HG02852 (cell line): Measurements from ENCODE around the gene ERCC8.
"Not testable (repeated sequence)": the region's sequence is repeated elsewhere in the genome, so short reads cannot be mapped to it uniquely, and the experiment has no call there.

Experiments
- ATAC-seq: cut with Tn5 transposase; IDR thresholded peaks from one replicate; pipeline ENCODE4 v1.9.1; 2021; ENCODE audit warnings: mild to moderate bottlenecking, moderate library complexity; ENCODE audit not compliant: unreplicated experiment

Gene ERCC8

GRCh38 chr5:60927450-60927849 is 17.4 kb downstream of the ERCC8 start:
- no peak for ATAC-seq

DNA sequence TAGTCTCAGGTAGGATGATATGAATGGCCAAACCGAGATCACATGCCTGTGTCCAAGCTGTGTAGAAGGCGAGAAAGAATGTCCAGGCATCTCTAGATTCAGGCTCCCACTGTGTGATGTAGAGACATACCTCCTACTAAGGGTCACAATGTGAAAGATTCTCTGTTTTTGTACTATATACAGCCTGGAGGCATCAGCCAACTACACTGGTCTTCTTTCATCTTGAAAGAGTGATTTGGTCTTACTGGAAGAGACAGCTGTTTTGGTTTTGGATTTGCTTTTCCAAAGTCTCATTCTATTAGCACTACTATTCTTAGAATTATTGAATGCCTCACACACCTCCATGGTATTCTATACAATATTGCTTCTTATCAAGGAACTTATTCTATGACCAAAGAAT is 26.4 kb downstream of the ERCC8 start:
- ATAC-seq = no peak

GRCh38 chr5:60916646-60917045 is 28.2 kb downstream of the ERCC8 start:
- no peak for ATAC-seq

GRCh38 chr5:60903356-60903755 is 41.5 kb downstream of the ERCC8 start:
- no peak for ATAC-seq

DNA sequence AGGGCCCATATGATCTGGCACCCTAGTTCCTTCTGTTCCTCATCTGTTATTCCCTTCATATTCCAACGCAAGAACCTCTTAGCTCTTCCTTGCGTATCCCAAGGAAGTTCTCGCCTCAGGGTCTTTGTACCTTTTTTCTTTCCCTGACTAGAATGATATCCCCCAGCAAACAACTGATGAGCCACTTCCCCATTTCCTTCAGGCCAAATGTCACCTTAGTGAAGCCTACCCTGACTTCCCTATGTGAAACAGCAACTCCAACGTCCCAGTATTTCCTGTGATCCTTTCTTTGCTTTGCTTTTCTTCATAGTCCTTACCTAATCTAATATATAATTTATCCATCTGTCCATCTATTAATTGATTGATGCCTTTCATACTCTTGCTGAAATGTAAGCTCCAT is 47.9 kb downstream of the ERCC8 start:
- no peak for ATAC-seq

GRCh38 chr5:60893521-60893920 is 51.3 kb downstream of the ERCC8 start:
- ATAC-seq = no peak

DNA sequence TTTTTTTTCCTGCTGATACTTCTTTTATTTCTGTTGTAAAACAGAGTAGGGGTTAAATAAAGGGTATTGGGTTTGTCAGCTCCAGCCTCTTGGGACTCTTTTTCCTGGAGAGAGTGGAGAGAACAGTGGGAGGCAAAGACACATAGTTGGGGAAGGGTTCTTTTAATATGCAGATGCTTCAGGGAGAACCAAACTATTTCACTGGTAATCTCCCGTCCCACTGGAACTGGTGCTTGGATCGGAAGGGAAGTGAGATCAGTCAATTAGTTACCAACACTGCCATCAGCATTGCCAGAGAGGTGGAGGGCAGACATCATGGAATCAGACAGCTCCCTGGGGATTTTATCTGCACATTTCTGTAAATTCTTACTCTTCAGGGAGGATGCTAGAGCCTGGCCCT is 53.2 kb downstream of the ERCC8 start:
- no peak for ATAC-seq

GRCh38 chr5:60888359-60889061 is 56.4 kb downstream of the ERCC8 start:
- ATAC-seq = no peak

DNA sequence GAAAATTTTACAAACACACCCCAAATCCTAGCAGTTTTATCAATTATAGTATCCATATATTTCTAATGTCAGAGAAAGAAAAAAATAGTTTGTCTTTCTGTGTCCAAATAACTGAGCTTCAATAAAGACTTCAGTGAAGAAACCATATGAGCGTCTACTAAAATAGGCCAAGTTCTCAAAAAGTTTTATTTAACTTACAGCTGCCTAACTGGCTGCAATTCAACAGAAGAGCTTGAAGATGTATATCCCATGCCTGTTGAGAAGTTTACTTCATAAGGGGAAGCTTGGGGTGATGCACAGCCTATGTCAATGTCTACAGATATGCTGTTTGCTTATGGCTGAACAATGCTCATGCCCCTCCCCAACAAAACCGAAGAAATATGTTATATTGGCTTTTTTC is 57.1 kb downstream of the ERCC8 start:
- ATAC-seq = no peak

- no peak for ATAC-seq
These were observed 57.8 kb downstream of the ERCC8 start for GRCh38 chr5:60887096-60887495.

DNA sequence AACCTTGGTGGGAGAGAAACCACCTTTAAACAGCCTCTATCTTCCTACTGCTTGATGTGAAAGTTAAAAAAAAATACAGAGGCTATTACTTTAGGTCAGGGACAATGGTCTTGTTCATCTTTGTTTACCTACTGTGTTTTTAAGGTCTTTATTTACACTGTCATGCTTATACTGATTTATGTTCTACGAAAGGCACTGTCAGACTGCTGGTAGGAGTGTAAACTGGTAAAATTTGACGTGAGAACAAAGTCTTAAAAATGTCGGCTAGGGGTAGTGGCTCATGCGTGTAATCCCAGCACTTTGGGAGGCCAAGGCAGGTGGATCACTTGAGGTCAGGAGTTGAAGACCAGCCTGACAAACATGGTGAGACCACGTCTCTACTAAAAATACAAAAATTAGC is 58.7 kb downstream of the ERCC8 start:
- no peak for ATAC-seq

- ATAC-seq = no peak
These were observed 61.6 kb downstream of the ERCC8 start for GRCh38 chr5:60883229-60883628.

GRCh38 chr5:60872892-60873291 is 72.0 kb downstream of the ERCC8 start:
- no peak for ATAC-seq

- ATAC-seq = no peak
These were observed 74.0 kb downstream of the ERCC8 start for GRCh38 chr5:60870857-60871256.

GRCh38 chr5:60860572-60860971 is 84.3 kb downstream of the ERCC8 start:
- ATAC-seq = not testable (repeated sequence)

DNA sequence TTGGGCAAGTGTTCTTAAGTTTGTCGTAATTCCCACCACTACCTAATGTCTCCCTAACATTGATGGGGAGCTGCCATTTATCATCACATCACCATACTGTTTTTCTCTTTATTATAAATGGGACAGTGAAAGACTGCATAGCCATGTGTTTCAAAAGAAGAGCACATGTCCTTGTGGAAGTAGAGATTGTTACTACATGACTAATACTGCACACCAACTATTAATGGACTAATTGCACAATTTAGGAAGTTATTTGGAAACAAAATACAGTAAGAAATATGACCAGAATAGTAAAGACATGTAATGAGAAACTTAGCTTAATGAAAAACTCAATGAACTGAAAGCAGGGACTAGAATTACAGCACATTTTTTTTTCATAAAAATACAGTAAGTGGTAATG is 88.8 kb downstream of the ERCC8 start:
- no peak for ATAC-seq

DNA sequence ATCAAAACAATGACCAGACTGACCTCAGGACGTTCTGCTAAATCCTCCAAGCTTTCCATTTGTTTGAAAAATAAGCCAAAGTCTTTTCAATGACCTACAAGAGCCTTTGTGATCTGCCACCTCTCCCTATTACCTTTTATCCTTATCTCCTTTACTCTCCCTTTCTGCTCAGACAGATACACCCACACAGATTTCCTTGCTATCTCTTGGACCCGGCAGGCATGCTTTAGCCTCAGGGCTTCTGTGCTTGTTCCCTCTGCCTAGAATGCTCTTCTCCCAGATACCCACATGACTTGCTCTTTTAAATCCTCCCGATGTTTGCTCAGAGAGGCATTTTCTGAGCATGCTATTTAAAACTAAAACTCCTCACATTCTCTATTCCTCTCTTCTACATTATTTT is 91.9 kb downstream of the ERCC8 start:
- ATAC-seq = no peak

GRCh38 chr5:60852317-60852716 is 92.6 kb downstream of the ERCC8 start:
- ATAC-seq = no peak

DNA sequence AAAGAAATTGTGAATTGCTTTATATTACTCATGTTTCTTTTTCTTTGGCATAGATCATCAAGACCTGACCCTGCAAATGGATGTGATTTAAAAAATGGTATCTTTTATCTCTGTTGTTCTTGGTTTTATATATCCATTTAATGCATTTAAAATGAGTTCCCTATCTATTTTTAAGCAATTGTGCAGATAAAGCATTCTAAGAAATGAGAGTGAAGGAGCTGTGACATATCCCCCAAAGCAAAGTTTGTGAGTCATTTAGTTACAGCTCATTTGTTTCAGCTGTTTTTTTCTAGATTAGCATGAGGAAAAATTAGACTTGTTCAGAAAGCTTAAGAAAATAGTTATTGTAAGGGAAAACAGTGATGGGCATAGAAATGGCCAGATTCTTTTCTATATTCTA is 93.2 kb downstream of the ERCC8 start:
- no peak for ATAC-seq

DNA sequence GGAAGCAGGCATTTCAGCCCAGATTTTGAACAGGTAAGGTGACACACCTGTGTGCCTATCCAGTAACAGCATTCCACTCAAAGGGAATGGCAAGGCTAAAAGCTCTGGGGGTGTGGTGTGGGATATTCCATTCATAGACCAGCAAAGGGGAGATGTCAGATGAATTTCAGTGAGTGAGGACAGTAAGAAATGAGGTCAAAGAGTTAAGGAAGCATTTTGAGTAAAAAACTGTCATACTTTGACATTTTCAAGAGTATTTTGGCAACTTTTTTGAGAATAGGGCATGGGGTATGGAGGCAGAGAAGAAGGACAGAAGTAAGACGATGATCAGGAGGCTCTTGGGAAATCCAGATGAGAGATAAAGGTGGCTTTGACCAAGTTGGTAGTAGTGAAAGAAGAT is 98.6 kb downstream of the ERCC8 start:
- ATAC-seq = no peak

DNA sequence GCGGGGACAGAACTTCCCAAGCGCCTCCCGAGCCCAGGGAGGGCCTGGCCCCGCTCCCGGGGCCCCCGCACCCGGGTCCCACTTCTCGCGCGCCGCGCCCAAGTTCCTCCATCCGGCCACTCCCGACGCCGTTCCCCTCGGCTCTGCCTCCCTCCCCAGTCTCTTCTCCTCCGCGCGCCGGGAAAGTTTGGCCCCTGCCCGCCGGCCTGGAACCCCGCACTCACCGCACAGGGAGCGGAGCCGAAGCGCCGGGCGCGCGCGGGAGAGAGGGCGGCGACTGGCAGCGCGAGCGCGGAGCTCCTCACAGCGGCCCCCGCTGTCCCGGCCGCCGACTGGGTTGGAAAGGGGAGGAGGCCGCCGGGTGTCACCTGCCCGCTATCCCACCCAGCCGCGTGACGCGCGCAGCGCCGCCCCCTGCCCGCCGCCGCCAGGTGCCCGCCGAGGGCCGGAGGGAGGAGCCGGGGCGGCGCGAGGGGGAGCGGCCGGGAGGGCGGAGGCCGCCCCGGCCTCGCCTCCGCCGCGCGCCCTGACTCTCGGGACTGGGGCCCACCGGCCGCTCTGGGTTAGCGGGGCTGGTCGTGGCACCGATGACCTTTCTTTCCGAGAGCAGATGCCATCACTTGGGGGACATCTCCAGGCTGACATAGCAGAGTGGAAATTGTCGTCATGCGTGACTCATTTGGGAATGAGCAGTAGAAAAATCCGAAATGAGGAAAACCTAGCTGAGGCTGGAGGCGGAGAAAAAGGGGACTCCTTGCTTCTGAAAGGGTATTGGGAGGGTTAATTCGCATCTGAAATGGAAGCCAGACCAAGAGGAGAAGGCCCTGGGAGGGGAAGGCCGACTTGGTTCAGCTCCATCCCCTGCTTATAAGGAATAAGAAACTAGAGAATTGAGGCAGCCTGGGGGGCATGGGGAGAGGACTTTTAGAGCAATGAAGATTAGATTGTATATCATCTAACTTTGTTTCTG is 100.6 kb downstream of the ERCC8 start, which contains the start of gene ELOVL7:
Gene ELOVL7 (minus strand): TSS at position 334 of the 970 bp plus-strand sequence. CDS start 56,872 bp downstream, outside the sequence.
- peak; percentile 91 for ATAC-seq

DNA sequence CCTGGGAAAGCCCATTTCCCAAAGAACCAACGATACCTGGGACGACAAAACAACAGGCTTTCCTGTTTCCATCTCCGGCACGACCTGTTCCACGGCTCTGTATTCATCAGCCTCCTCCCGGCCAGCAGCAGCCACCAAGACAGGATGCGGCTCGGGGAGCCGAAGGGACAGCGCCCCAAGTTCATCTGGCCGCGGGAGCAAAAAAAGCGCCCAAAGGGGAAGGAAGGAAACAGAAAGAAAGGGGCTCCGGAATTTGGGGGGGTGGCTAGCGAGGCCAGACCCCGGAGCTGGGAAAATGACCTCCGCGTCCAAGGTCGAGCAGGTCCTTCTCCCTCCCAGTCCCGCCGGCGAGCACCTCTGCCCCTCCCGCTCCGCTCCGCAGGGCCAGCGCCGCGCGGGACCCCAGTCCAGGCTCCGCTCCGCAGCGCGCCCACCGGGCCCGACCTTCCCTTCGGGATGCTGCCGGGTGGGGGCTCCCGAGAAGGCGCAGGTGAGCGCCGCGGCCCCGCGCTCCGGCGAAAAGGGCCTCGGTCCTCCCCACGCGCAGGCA is 101.4 kb downstream of the ERCC8 start:
- ATAC-seq = peak; percentile 28
